GM19025 (cell line): Measurements from ENCODE around the gene WIZ.

Experiments used
- ATAC-seq: cut with Tn5 transposase; IDR thresholded peaks from one replicate; pipeline ENCODE4 v1.9.1; 2021; ENCODE audit warnings: mild to moderate bottlenecking, low read depth, moderate library complexity; ENCODE audit not compliant: unreplicated experiment

Gene WIZ

GRCh38 chr19:15431396-15432017 is 18.2 kb downstream of the WIZ start:
- ATAC-seq = no peak

GRCh38 chr19:15430526-15431120 is 19.1 kb downstream of the WIZ start:
- no peak for ATAC-seq

- ATAC-seq = no peak
These were observed 19.8 kb downstream of the WIZ start for GRCh38 chr19:15429825-15430467.

GRCh38 chr19:15428956-15429824 is 20.6 kb downstream of the WIZ start:
- no peak for ATAC-seq

- no peak for ATAC-seq
These were observed 21.7 kb downstream of the WIZ start for GRCh38 chr19:15427991-15428471.

- no peak for ATAC-seq
These were observed 22.4 kb downstream of the WIZ start for GRCh38 chr19:15427350-15427700.

GRCh38 chr19:15426485-15427349 is 23.0 kb downstream of the WIZ start:
- no peak for ATAC-seq

GRCh38 chr19:15425321-15425950 is 24.3 kb downstream of the WIZ start:
- no peak for ATAC-seq

GRCh38 chr19:15424692-15425272 is 25.0 kb downstream of the WIZ start:
- ATAC-seq = no peak

GRCh38 chr19:15424121-15424520 is 25.6 kb downstream of the WIZ start:
- no peak for ATAC-seq

GRCh38 chr19:15423130-15423529 is 26.6 kb downstream of the WIZ start:
- no peak for ATAC-seq

- ATAC-seq = no peak
These were observed 27.3 kb downstream of the WIZ start for GRCh38 chr19:15422296-15423075.

GRCh38 chr19:15421721-15422260 is 28.0 kb downstream of the WIZ start:
- ATAC-seq = no peak

- ATAC-seq = no peak
These were observed 28.5 kb downstream of the WIZ start for GRCh38 chr19:15421136-15421695.

GRCh38 chr19:15419413-15420025 is 30.2 kb downstream of the WIZ start:
- ATAC-seq = no peak

GRCh38 chr19:15418579-15419412 is 31.0 kb downstream of the WIZ start, which contains the start of gene AKAP8L:
TSS of gene AKAP8L (minus strand) at chr19:15418988. CDS start at chr19:15418923, 65 bp downstream.
- ATAC-seq = peak; percentile 95

- ATAC-seq = no peak
These were observed 31.6 kb downstream of the WIZ start for GRCh38 chr19:15418231-15418578.
